Measurements from ENCODE around the gene C7orf57.
"Not testable (repeated sequence)": the region's sequence is repeated elsewhere in the genome, so short reads cannot be mapped to it uniquely, and the experiment has no call there.

The C7orf57 gene

DNA sequence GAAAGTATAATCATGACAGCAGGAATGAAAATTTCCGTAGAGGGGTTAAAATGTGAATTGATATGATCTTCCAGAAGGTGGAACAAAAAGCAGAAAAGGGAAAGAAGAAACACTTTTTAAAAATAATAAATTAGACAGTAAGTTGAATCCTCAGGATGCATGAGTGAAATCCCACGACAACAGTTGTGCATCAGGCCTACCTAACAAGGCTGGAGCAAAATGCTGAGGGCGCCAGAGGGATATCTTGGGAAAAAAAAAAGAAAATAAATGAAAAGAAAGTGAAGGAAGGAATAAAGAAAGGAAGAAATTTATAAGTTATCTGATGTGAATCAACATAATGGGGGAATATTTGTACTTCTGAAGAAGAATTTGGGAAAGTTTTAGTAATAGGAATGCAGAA, 42.9 kb upstream of the C7orf57 start:
- TF ChIP-seq, protein P1, sequence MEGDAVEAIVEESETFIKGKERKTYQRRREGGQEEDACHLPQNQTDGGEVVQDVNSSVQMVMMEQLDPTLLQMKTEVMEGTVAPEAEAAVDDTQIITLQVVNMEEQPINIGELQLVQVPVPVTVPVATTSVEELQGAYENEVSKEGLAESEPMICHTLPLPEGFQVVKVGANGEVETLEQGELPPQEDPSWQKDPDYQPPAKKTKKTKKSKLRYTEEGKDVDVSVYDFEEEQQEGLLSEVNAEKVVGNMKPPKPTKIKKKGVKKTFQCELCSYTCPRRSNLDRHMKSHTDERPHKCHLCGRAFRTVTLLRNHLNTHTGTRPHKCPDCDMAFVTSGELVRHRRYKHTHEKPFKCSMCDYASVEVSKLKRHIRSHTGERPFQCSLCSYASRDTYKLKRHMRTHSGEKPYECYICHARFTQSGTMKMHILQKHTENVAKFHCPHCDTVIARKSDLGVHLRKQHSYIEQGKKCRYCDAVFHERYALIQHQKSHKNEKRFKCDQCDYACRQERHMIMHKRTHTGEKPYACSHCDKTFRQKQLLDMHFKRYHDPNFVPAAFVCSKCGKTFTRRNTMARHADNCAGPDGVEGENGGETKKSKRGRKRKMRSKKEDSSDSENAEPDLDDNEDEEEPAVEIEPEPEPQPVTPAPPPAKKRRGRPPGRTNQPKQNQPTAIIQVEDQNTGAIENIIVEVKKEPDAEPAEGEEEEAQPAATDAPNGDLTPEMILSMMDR (IDR thresholded peaks at IDR 0.05; ENCODE audit: control insufficient read depth, extremely low read depth, insufficient read depth) = no peak
- no peak for DNase-seq (ENCODE audit: low read depth)
- H3K4me3 ChIP-seq (ENCODE audit: low read depth, low read length) = no peak overlapping the region

DNA sequence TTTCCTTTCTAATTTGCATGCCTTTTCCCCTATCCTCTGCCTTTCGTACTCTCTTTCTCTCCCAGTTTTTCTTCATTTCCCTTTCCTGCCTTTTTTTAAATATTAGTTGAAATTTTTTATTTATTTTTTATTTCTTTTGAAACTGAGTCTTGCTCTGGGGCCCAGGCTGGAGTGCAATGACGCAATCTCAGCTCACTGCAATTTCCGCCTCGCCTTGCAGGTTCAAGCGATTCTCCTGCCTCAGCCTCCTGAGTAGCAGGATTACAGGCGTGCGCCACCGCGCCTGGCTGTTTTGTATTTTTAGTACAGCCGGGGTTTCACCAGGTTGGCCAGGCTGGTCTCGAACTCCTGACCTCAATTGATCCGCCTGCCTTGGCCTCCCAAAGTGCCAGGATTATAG, 35.9 kb upstream of the C7orf57 start:
- H3K4me3 ChIP-seq (ENCODE audit: low read depth, low read length) = no peak overlapping the region
- DNase-seq (ENCODE audit: low read depth) = no peak
- TF ChIP-seq, protein P1 (IDR thresholded peaks at IDR 0.05; ENCODE audit: control insufficient read depth, extremely low read depth, insufficient read depth) = no peak

DNA sequence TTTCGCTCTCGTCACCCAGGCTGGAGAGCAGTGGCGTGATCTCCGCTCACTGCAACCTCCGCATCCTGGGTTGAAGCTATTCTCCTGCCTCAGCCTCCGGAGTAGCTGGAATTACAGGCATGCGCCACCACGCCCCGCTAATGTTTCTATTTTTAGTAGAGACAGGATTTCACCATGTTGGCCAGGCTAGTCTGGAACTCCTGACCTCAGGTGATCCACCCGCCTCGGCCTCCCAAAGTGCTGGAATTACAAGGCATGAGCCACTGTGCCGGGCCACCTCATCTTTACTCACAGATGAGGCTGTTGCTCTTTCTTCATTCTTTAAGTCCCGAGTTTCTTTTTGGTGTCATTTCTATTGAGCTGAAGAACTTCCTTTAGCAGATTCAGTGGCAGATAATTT, 35.2 kb upstream of the C7orf57 start:
- not testable (repeated sequence) for DNase-seq (ENCODE audit: low read depth); H3K4me3 ChIP-seq (ENCODE audit: low read depth, low read length)

DNA sequence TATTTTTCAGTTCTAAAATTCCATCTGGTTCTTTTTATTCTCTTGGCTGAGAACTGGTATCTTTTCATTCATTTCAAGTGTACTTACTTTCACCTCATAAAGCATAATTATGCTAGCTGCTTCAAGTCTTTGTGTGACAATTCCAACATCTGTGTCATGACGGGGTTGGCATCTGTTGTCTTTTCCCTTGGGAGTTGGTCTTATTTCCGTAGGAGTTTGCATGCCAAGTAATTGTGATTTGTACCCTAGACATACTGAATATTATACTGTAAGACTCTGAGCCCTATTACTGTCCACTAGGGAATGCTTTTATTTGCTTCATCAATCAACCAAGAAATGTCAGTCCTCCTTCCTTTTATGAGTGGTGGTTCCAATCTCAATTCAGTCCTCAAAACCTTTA, 31.3 kb upstream of the C7orf57 start:
- no peak for DNase-seq (ENCODE audit: low read depth)
- no peak overlapping the region for H3K4me3 ChIP-seq (ENCODE audit: low read depth, low read length)
- TF ChIP-seq, protein P1 (IDR thresholded peaks at IDR 0.05; ENCODE audit: control insufficient read depth, extremely low read depth, insufficient read depth) = no peak

DNA sequence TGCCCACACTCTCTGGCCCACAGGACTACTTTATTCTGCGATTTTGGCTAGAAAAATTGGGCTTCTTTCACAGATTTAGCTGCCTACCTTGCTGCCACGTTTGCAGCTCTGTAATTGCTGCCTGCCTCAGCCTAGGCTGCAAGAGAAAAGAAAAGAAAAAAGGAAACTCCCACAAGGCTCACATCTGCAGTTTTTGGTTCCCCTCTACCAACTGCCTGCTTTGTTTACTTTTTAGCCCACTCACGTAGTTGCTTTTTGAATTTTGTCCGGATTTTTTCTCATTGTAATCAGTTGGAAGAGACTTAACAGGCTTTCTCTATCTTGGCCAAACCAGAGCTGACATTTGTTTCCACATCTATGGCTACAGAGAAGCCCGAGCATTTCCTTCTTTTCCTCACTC, 30.7 kb upstream of the C7orf57 start:
- H3K4me3 ChIP-seq (ENCODE audit: low read depth, low read length) = no peak overlapping the region
- TF ChIP-seq, protein P1 (IDR thresholded peaks at IDR 0.05; ENCODE audit: control insufficient read depth, extremely low read depth, insufficient read depth) = no peak
- no peak for DNase-seq (ENCODE audit: low read depth)

DNA sequence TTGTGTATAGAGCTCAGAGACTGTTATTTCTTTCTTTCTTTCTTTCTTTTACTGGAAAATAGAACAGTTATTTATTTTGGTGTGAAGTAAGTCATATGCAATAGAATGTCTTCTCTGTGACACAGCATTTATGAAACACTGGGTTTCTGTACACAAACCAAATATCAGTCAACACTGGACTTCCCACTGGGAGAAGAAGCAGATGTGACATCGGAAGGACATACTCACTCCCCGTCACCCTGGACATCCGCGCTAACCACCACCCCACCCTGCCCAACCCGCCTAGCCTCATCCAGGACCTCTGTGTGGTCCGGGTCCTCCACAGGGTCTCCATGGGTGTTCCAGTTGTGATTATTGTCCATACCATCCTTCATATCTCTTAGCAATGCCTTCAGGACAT, 28.5 kb upstream of the C7orf57 start:
- no peak for DNase-seq (ENCODE audit: low read depth)
- TF ChIP-seq, protein P1 (IDR thresholded peaks at IDR 0.05; ENCODE audit: control insufficient read depth, extremely low read depth, insufficient read depth) = no peak
- H3K4me3 ChIP-seq (ENCODE audit: low read depth, low read length) = no peak overlapping the region

DNA sequence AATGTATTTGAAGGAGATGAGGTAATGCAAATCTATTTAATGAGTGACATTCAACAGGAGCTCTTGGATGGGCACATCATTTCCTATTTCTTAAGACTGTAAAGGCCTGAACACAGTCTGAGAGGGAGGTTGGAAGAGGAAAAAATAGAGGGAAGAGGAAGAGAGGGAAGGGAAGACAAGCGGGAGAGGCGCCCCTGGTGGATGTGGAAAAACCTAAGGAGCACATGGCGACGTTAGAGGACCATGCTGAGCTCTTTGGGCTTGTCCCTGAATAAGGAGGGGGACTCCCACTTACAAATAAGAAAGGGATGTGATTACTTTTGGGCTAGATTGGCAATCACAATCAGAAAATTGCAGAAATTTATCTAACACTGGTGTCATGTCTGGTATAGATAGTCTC, 26.1 kb upstream of the C7orf57 start:
- no peak for DNase-seq (ENCODE audit: low read depth)
- TF ChIP-seq, protein P1 (IDR thresholded peaks at IDR 0.05; ENCODE audit: control insufficient read depth, extremely low read depth, insufficient read depth) = no peak
- H3K4me3 ChIP-seq (ENCODE audit: low read depth, low read length) = no peak overlapping the region

DNA sequence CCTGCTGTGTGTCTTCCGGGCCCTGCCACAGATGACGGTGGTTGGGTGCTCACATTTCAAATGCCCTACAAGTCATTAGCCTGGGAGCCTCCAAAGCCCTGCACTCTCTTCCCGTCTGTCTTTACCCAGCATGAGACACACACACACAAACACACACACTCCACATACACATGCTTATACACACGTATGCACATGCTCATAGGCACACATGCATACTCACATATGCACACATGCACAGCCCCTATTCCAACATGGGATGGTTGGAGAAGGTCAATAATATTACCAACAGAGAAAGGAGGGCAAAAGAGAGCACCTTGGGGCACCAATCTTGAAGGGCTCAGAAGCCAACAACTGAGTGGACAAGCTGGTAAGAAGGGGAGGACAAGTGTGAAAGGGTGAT, 25.4 kb upstream of the C7orf57 start:
- TF ChIP-seq, protein P1 (IDR thresholded peaks at IDR 0.05; ENCODE audit: control insufficient read depth, extremely low read depth, insufficient read depth) = no peak
- no peak for DNase-seq (ENCODE audit: low read depth)

More for the DNA sequence above, 25.4 kb upstream of the C7orf57 start:
- no peak overlapping the region for H3K4me3 ChIP-seq (ENCODE audit: low read depth, low read length)

All from LNCaP clone FGC (cell line).